ENCODE results near the gene HS6ST2. TPM values are rescaled to one million over a fixed set of nuclear protein-coding genes. Genes with fewer than 3 reads are reported as not detected.

Gene HS6ST2
- polyA plus RNA-seq, 1 donor (not counting 4 experiments of a cell fraction or from before 2014, with no cell fraction given), result 0.43 TPM

DNA sequence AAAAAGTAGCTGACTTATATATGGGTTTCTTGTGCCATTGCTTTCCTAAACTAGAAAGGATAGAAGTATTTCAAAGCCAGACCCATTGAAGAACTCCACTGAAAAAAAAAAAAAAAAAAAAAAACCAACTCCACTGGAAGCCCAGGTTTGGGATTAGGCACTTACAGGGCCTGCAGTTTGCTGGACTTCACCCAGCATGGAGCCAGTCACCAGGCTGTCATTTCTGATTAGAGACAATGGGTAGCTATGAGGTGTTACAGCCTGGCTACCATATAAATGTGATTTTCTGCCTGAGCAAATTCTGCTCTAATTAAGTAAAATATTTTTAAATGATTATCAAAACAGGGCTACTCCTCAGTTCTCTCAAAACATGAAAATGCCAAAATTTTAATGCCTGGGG lies 49.5 kb downstream of the HS6ST2 start:
- no peaks in the 10 kb centered on the region for H3K36me3 ChIP-seq (ENCODE audit: control insufficient read depth in 2 of 2, extremely low read depth in 1 of 2, insufficient read depth in 2 of 2, low read length in 2 of 2)
- TF ChIP-seq, protein P1, sequence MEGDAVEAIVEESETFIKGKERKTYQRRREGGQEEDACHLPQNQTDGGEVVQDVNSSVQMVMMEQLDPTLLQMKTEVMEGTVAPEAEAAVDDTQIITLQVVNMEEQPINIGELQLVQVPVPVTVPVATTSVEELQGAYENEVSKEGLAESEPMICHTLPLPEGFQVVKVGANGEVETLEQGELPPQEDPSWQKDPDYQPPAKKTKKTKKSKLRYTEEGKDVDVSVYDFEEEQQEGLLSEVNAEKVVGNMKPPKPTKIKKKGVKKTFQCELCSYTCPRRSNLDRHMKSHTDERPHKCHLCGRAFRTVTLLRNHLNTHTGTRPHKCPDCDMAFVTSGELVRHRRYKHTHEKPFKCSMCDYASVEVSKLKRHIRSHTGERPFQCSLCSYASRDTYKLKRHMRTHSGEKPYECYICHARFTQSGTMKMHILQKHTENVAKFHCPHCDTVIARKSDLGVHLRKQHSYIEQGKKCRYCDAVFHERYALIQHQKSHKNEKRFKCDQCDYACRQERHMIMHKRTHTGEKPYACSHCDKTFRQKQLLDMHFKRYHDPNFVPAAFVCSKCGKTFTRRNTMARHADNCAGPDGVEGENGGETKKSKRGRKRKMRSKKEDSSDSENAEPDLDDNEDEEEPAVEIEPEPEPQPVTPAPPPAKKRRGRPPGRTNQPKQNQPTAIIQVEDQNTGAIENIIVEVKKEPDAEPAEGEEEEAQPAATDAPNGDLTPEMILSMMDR (optimal IDR thresholded peaks at IDR 0.05 in 1 of 3, IDR thresholded peaks at IDR 0.05 in 1 of 3, conservative IDR thresholded peaks at IDR 0.05 in 1 of 3; ENCODE audit: extremely low read depth in 1 of 3, insufficient read depth in 2 of 3, low read length in 3 of 3), result no peak
- no peak for TF ChIP-seq EZH2 (IDR thresholded peaks at IDR 0.05; ENCODE audit: low read length)
- no peak overlapping the region for H3K27ac ChIP-seq (ENCODE audit: control insufficient read depth, insufficient read depth, low read length)
- no peaks in the 10 kb centered on the region for H3K27me3 ChIP-seq (ENCODE audit: control insufficient read depth, extremely low read depth, insufficient read depth, low read length)
- H2AFZ ChIP-seq (ENCODE audit: control insufficient read depth, low read length), result no peak overlapping the region
- H3K4me1 ChIP-seq (ENCODE audit: control insufficient read depth, extremely low read depth, insufficient read depth, low read length), result no peaks in the 10 kb centered on the region
- H3K79me2 ChIP-seq (ENCODE audit: control insufficient read depth, insufficient read depth, low read length), result no peaks in the 10 kb centered on the region
- H3K9ac ChIP-seq (ENCODE audit: control insufficient read depth, extremely low read depth, insufficient read depth, low read length), result no peak overlapping the region
- H4K20me1 ChIP-seq (ENCODE audit: control insufficient read depth, extremely low read depth, insufficient read depth, low read length), result no peaks in the 10 kb centered on the region
- H3K9me1 ChIP-seq (ENCODE audit: control insufficient read depth, extremely low read depth, insufficient read depth, low read length), result no peaks in the 10 kb centered on the region
- dilution Hi-C loops (cut with MboI; ENCODE audit: extremely low pct_ligation_motif_present, low sequenced_read_pairs), result no loop called here
- H3K4me3 ChIP-seq (ENCODE audit: control insufficient read depth in 2 of 3, extremely low read depth in 1 of 3, insufficient read depth in 2 of 3, low read depth in 1 of 3, low read length in 3 of 3), result no peak overlapping the region
- FAIRE-seq (no peak), DNase-seq (ENCODE audit: low read depth, low spot score) (no peak)
- H3K9me3 ChIP-seq (ENCODE audit: control insufficient read depth, low read depth, low read length), result no peaks in the 10 kb centered on the region
- H3K4me2 ChIP-seq (ENCODE audit: control insufficient read depth, extremely low read depth, insufficient read depth, low read depth, low read length), result no peak overlapping the region

DNA sequence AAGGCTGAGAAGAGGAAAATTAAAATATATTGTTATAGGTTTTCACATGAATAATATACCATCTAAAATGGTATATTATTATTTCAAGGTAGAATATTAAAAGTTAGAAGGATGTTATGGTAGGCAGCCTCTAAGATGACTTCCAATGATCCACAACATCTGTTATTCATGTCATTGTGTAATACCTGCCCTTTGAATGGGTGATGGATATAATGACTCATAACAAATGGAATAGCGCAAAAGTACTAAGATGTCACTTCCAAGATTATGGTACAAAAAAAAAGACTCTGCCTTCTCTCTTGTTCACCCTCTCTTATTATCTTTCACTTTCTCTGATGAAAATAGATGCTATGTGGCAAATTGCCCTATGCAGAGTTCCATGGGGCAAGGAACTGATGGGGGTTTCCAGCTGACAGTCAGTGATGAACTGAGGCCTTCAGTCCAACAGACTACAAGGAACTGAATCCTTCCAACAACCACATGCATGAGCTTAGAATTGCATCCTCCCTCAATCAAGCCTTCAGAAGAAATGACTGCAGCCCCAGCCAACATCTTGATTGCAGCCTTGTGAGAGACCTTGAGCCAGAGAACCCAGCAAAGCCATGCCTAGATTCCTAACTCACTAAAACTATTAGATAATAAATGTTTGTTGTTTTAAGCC lies 57.7 kb downstream of the HS6ST2 start:
- H3K4me1 ChIP-seq (ENCODE audit: control insufficient read depth, extremely low read depth, insufficient read depth, low read length), result no peaks in the 10 kb centered on the region
- no peaks in the 10 kb centered on the region for H3K9me1 ChIP-seq (ENCODE audit: control insufficient read depth, extremely low read depth, insufficient read depth, low read length)
- no peak overlapping the region for H3K9ac ChIP-seq (ENCODE audit: control insufficient read depth, extremely low read depth, insufficient read depth, low read length)
- DNase-seq (ENCODE audit: low read depth, low spot score) (no peak), FAIRE-seq (no peak)
- H3K27ac ChIP-seq (ENCODE audit: control insufficient read depth, insufficient read depth, low read length), result no peak overlapping the region
- no peaks in the 10 kb centered on the region for H4K20me1 ChIP-seq (ENCODE audit: control insufficient read depth, extremely low read depth, insufficient read depth, low read length)
- no peaks in the 10 kb centered on the region for H3K27me3 ChIP-seq (ENCODE audit: control insufficient read depth, extremely low read depth, insufficient read depth, low read length)
- dilution Hi-C loops (cut with MboI; ENCODE audit: extremely low pct_ligation_motif_present, low sequenced_read_pairs), result no loop called here
- TF ChIP-seq EZH2 (IDR thresholded peaks at IDR 0.05; ENCODE audit: low read length), result no peak
- TF ChIP-seq, protein P1 (optimal IDR thresholded peaks at IDR 0.05 in 1 of 3, IDR thresholded peaks at IDR 0.05 in 1 of 3, conservative IDR thresholded peaks at IDR 0.05 in 1 of 3; ENCODE audit: extremely low read depth in 1 of 3, insufficient read depth in 2 of 3, low read length in 3 of 3), result no peak
- H3K4me2 ChIP-seq (ENCODE audit: control insufficient read depth, extremely low read depth, insufficient read depth, low read depth, low read length), result no peak overlapping the region
- H3K9me3 ChIP-seq (ENCODE audit: control insufficient read depth, low read depth, low read length), result no peaks in the 10 kb centered on the region
- H3K4me3 ChIP-seq (ENCODE audit: control insufficient read depth in 2 of 3, extremely low read depth in 1 of 3, insufficient read depth in 2 of 3, low read depth in 1 of 3, low read length in 3 of 3), result no peak overlapping the region
- H2AFZ ChIP-seq (ENCODE audit: control insufficient read depth, low read length), result no peak overlapping the region
- H3K36me3 ChIP-seq (ENCODE audit: control insufficient read depth in 2 of 2, extremely low read depth in 1 of 2, insufficient read depth in 2 of 2, low read length in 2 of 2), result no peaks in the 10 kb centered on the region
- H3K79me2 ChIP-seq (ENCODE audit: control insufficient read depth, insufficient read depth, low read length), result no peaks in the 10 kb centered on the region
